Mesenchymal stem cell (in vitro differentiated cells and primary cell): ENCODE data around the gene TOGARAM2.

ENCODE experiments used
- DNase-seq: peaks from one replicate; pipeline ENCODE4 v3.0.0-alpha.2; 2013
- H2AFZ ChIP-seq: one replicate; pipeline ENCODE4 v1.6.1; 2013; ENCODE audit warnings: low read depth, mild to moderate bottlenecking, control low read depth, inconsistent platforms, low read length, moderate library complexity
- H2AK5ac ChIP-seq: 2 replicates; pipeline ENCODE4 v1.6.1; 2013; ENCODE audit warnings: low read length, moderate library complexity, mild to moderate bottlenecking, inconsistent platforms; ENCODE audit not compliant: severe bottlenecking
- H2BK120ac ChIP-seq: one replicate; pipeline ENCODE4 v1.6.1; 2013; ENCODE audit warnings: low read depth, mild to moderate bottlenecking, inconsistent platforms, low read length, moderate library complexity
- H2BK12ac ChIP-seq, 2 experiments: one replicate each; pipeline ENCODE4 v1.6.1; 2013; ENCODE audit warnings: inconsistent platforms in 2 of 2, low read length in 2 of 2, mild to moderate bottlenecking in 2 of 2, moderate library complexity in 2 of 2, control low read depth in 1 of 2
- H2BK15ac ChIP-seq: one replicate; pipeline ENCODE4 v1.6.1; 2013; ENCODE audit warnings: mild to moderate bottlenecking, low read depth, inconsistent platforms; ENCODE audit not compliant: poor library complexity, severe bottlenecking
- H2BK5ac ChIP-seq: 2 replicates; pipeline ENCODE4 v1.6.1; 2013; ENCODE audit warnings: low read depth, mild to moderate bottlenecking, low read length, control low read depth, inconsistent platforms; ENCODE audit not compliant: poor library complexity, severe bottlenecking
- H3K14ac ChIP-seq, 2 experiments: one replicate each; pipeline ENCODE4 v1.6.1; 2013; ENCODE audit warnings: inconsistent platforms in 2 of 2, low read length in 2 of 2, control low read depth in 1 of 2, mild to moderate bottlenecking in 1 of 2, moderate library complexity in 1 of 2
- H3K18ac ChIP-seq, 2 experiments: one replicate each; pipeline ENCODE4 v1.6.1; 2013; ENCODE audit warnings: inconsistent platforms in 2 of 2, low read length in 2 of 2, control low read depth in 1 of 2, low read depth in 1 of 2, mild to moderate bottlenecking in 1 of 2
- H3K23ac ChIP-seq, 2 experiments: one replicate each; pipeline ENCODE4 v1.6.1; 2013; ENCODE audit warnings: inconsistent platforms in 2 of 2, low read length in 2 of 2, mild to moderate bottlenecking in 2 of 2, moderate library complexity in 2 of 2, control low read depth in 1 of 2
- H3K27ac ChIP-seq: 2 replicates; pipeline ENCODE4 v1.5.1; 2013; ENCODE audit warnings: mild to moderate bottlenecking, moderate library complexity, low read length, control low read depth, inconsistent platforms; ENCODE audit not compliant: poor library complexity, severe bottlenecking
- H3K27me3 ChIP-seq, 2 experiments: 2 replicates each; pipeline versions ENCODE4 v1.6.1 to v1.7.0; 2013; ENCODE audit warnings: low read length in 2 of 2, mild to moderate bottlenecking in 2 of 2, moderate library complexity in 2 of 2, control low read depth in 1 of 2, inconsistent platforms in 1 of 2; ENCODE audit not compliant: control insufficient read depth in 1 of 2, insufficient read depth in 1 of 2
- H3K36me3 ChIP-seq, 2 experiments: 2 replicates each; pipeline versions ENCODE4 v1.6.1 to v1.7.0; 2013; ENCODE audit warnings: low read length in 2 of 2, control low read depth in 1 of 2, inconsistent platforms in 1 of 2, low read depth in 1 of 2, mild to moderate bottlenecking in 1 of 2; ENCODE audit not compliant: insufficient read depth in 2 of 2, control insufficient read depth in 1 of 2
- H3K4ac ChIP-seq, 2 experiments: one replicate each; pipeline ENCODE4 v1.6.1; 2013; ENCODE audit warnings: inconsistent platforms in 2 of 2, low read length in 2 of 2, mild to moderate bottlenecking in 2 of 2, moderate library complexity in 2 of 2, control low read depth in 1 of 2, low read depth in 1 of 2
- H3K4me1 ChIP-seq: 2 replicates; pipeline ENCODE4 v1.6.1; 2013; ENCODE audit warnings: low read depth, low read length, control low read depth; ENCODE audit not compliant: control insufficient read depth, insufficient read depth
- H3K4me2 ChIP-seq: 2 replicates; pipeline ENCODE4 v1.6.1; 2013; ENCODE audit warnings: low read length, mild to moderate bottlenecking, inconsistent platforms; ENCODE audit not compliant: poor library complexity, severe bottlenecking
- H3K4me3 ChIP-seq, 2 experiments: 2 replicates each; pipeline versions ENCODE4 v1.5.1 to v1.7.0; 2013; ENCODE audit warnings: low read length in 2 of 2, mild to moderate bottlenecking in 2 of 2, control low read depth in 1 of 2, low read depth in 1 of 2; ENCODE audit not compliant: insufficient read depth in 1 of 2
- H3K79me1 ChIP-seq: replicated peaks from 2 replicates; pipeline ENCODE4 v1.6.1; 2013; ENCODE audit warnings: mild to moderate bottlenecking, control low read depth, low read length, inconsistent platforms; ENCODE audit not compliant: poor library complexity, severe bottlenecking
- H3K9ac ChIP-seq: 2 replicates; pipeline ENCODE4 v1.7.0; 2013; ENCODE audit warnings: mild to moderate bottlenecking, low read length, moderate library complexity
- H3K9me3 ChIP-seq: 2 replicates; pipeline ENCODE4 v1.7.0; 2013; ENCODE audit warnings: mild to moderate bottlenecking, low read length; ENCODE audit not compliant: control insufficient read depth
- H4K8ac ChIP-seq: one replicate; pipeline ENCODE4 v1.6.1; 2013; ENCODE audit warnings: inconsistent platforms, mild to moderate bottlenecking, low read length, moderate library complexity
- H4K91ac ChIP-seq: one replicate; pipeline ENCODE4 v1.6.1; 2013; ENCODE audit warnings: mild to moderate bottlenecking, low read length, inconsistent platforms
- WGBS: methylation state at CpG from one replicate; pipeline ENCODE4 v1.1.7; 2013; ENCODE audit warnings: mixed read lengths; 5-methylcytosine and 5-hydroxymethylcytosine counted together

Gene TOGARAM2

GRCh38 chr2:29042561-29043075 is 61.5 kb downstream of the TOGARAM2 start:
- peak; percentile 38 for DNase-seq

GRCh38 chr2:29044459-29044858 is 63.4 kb downstream of the TOGARAM2 start:
- Histone ChIP-seq H3K4me3 (no peak overlapping the region), H3K36me3 (no peaks in the 10 kb centered on the region), H3K4me1 (peaks cover 2% of the 10 kb centered on the region), H4K91ac (no peak overlapping the region), H3K9ac (no peak overlapping the region), H3K4me2 (no peak overlapping the region), H2BK15ac (no peak overlapping the region), H3K18ac (no peak overlapping the region), H2AK5ac (no peak overlapping the region), H2AFZ (no peak overlapping the region), H4K8ac (no peak overlapping the region), H3K9me3 (no peaks in the 10 kb centered on the region), H3K27me3 (peaks cover 7 to 42% of the 10 kb centered on the region in 2 experiments), H3K27ac (no peak overlapping the region), H3K23ac (no peak overlapping the region), H2BK12ac (no peak overlapping the region), H3K4ac (no peak overlapping the region), H3K14ac (no peak overlapping the region), H3K79me1 (no peaks in the 10 kb centered on the region), H2BK120ac (no peak overlapping the region), H2BK5ac (no peak overlapping the region)
- WGBS: 94% methylated on average over 4 of the region's 4 CpGs
- no peak for DNase-seq

More at GRCh38 chr2:29042561-29043075, 61.5 kb downstream of the TOGARAM2 start:
- Histone ChIP-seq H2BK12ac (peak overlapping the region in 1 of 2 experiments; percentile 40), H2BK15ac (no peak overlapping the region), H3K9me3 (no peaks in the 10 kb centered on the region), H3K9ac (no peak overlapping the region), H3K4ac (no peak overlapping the region), H3K4me2 (no peak overlapping the region), H4K8ac (no peak overlapping the region), H2BK5ac (no peak overlapping the region), H2AK5ac (no peak overlapping the region), H3K36me3 (no peaks in the 10 kb centered on the region), H4K91ac (no peak overlapping the region), H3K4me3 (no peak overlapping the region), H3K27ac (no peak overlapping the region), H2AFZ (no peak overlapping the region), H3K18ac (no peak overlapping the region), H3K79me1 (no peaks in the 10 kb centered on the region), H3K23ac (no peak overlapping the region), H3K27me3 (peaks cover 7 to 38% of the 10 kb centered on the region in 2 experiments), H3K14ac (peak overlapping the region in 1 of 2 experiments; percentile 68), H3K4me1 (peaks cover 2% of the 10 kb centered on the region), H2BK120ac (no peak overlapping the region)
- 51% methylated on average over 8 of the region's 9 CpGs for WGBS

- WGBS: 100% methylated on average over 1 of the region's 2 CpGs
Observed at GRCh38 chr2:29046321-29046720, 65.2 kb downstream of the TOGARAM2 start.

GRCh38 chr2:29047083-29047845 is 66.2 kb downstream of the TOGARAM2 start:
- 88% methylated on average over 9 of the region's 9 CpGs for WGBS
- Histone ChIP-seq H3K4me3 (no peak overlapping the region), H3K14ac (no peak overlapping the region), H4K91ac (no peak overlapping the region), H3K27ac (no peak overlapping the region), H2BK12ac (no peak overlapping the region), H2BK5ac (no peak overlapping the region), H2AK5ac (no peak overlapping the region), H3K18ac (no peak overlapping the region), H3K36me3 (no peaks in the 10 kb centered on the region), H2BK15ac (no peak overlapping the region), H3K4me1 (peaks cover 2% of the 10 kb centered on the region), H3K4ac (no peak overlapping the region), H3K4me2 (no peak overlapping the region), H3K9me3 (no peaks in the 10 kb centered on the region), H3K27me3 (peaks cover 7 to 52% of the 10 kb centered on the region in 2 experiments), H3K79me1 (no peaks in the 10 kb centered on the region), H4K8ac (peak overlapping the region; percentile 14), H3K9ac (no peak overlapping the region), H2AFZ (no peak overlapping the region), H2BK120ac (no peak overlapping the region), H3K23ac (no peak overlapping the region)
- DNase-seq: no peak

More at GRCh38 chr2:29046321-29046720, 65.2 kb downstream of the TOGARAM2 start:
- Histone ChIP-seq H2BK120ac (no peak overlapping the region), H2BK15ac (no peak overlapping the region), H3K23ac (no peak overlapping the region), H3K4me3 (no peak overlapping the region), H4K91ac (no peak overlapping the region), H3K4ac (no peak overlapping the region), H4K8ac (no peak overlapping the region), H3K27me3 (peaks cover 7 to 54% of the 10 kb centered on the region in 2 experiments), H3K9me3 (no peaks in the 10 kb centered on the region), H3K36me3 (no peaks in the 10 kb centered on the region), H3K79me1 (no peaks in the 10 kb centered on the region), H2AK5ac (no peak overlapping the region), H3K18ac (no peak overlapping the region), H2BK12ac (no peak overlapping the region), H3K4me1 (peaks cover 2% of the 10 kb centered on the region), H3K9ac (no peak overlapping the region), H3K4me2 (no peak overlapping the region), H3K27ac (no peak overlapping the region), H2AFZ (no peak overlapping the region), H2BK5ac (no peak overlapping the region), H3K14ac (no peak overlapping the region)
- no peak for DNase-seq
